ENCODE measurements around the gene RAET1G. TPM values are rescaled to one million over a fixed set of nuclear protein-coding genes. Genes with fewer than 3 reads are reported as not detected.
"Not testable (repeated sequence)": the region's sequence is repeated elsewhere in the genome, so short reads cannot be mapped to it uniquely, and the experiment has no call there.

Gene RAET1G
- total RNA-seq, 2 donors from 2014 or later, result not detected

DNA sequence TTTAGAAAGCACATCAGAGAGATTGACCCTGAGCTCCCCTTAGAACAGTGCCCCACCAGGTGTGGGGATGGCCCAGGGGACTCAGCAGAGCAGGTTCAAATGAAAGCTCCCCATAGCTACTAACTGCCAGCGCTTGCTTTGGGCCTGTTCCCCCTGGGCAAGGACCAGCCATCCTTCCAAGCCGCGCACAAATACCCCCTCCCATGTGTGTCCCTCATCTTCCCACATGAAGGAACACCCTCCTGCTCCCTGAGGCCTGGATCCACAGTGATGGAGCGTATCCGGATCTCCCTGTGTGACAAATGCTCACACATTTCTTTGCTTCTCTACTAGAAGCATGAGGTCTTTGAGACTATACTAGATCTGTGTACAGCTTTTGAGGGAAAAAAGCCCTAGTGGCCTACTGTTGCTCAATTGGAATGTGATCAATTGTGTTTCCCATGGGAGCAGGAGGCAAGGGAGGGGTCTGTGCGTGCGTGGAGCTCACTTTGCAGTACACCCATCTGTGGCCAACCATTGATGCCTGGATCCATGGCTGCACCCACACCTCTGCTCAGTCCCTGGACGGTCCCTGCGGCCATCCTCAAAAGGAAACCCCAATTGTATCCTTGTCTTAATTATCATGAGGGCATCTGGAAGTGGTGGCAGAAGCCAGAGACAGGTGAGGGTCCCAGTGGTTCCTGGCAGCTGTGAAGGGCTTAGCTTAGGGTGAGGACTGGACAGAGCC lies 1.4 kb upstream of the RAET1G start:
- Mint-ChIP-seq H3K27me3 (ENCODE audit: insufficient read depth) (peaks cover 90% of the 10 kb centered on the region), H3K4me1 (peaks cover 3% of the 10 kb centered on the region), H3K27ac (no peak overlapping the region), H3K4me3 (no peak overlapping the region), H3K9me3 (peaks cover 6% of the 10 kb centered on the region), H3K36me3 (ENCODE audit: low read depth) (no peaks in the 10 kb centered on the region)
- Histone ChIP-seq H3K27me3 (ENCODE audit: control insufficient read depth, insufficient read depth, low read length, poor library complexity, severe bottlenecking) (peaks cover 92% of the 10 kb centered on the region), H3K4me1 (ENCODE audit: control insufficient read depth, insufficient read depth, low read length) (no peaks in the 10 kb centered on the region), H3K36me3 (ENCODE audit: control insufficient read depth, insufficient read depth, low read length) (no peaks in the 10 kb centered on the region), H3K9me3 (ENCODE audit: control insufficient read depth, low read length) (no peaks in the 10 kb centered on the region), H3K9ac (ENCODE audit: extremely low read depth, low read length, poor library complexity, severe bottlenecking) (no peak overlapping the region), H3K27ac (ENCODE audit: low read depth, low read length) (no peak overlapping the region), H3K4me3 (ENCODE audit: low read length) (no peak overlapping the region)
- WGBS, 2 experiments (ENCODE audit: insufficient coverage in 1 of 2, insufficient read length in 1 of 2), result 57 to 72% methylated on average over 3 to 9 of the region's 9 CpGs
- peak; percentile 24 for DNase-seq
- TF ChIP-seq, protein P1, sequence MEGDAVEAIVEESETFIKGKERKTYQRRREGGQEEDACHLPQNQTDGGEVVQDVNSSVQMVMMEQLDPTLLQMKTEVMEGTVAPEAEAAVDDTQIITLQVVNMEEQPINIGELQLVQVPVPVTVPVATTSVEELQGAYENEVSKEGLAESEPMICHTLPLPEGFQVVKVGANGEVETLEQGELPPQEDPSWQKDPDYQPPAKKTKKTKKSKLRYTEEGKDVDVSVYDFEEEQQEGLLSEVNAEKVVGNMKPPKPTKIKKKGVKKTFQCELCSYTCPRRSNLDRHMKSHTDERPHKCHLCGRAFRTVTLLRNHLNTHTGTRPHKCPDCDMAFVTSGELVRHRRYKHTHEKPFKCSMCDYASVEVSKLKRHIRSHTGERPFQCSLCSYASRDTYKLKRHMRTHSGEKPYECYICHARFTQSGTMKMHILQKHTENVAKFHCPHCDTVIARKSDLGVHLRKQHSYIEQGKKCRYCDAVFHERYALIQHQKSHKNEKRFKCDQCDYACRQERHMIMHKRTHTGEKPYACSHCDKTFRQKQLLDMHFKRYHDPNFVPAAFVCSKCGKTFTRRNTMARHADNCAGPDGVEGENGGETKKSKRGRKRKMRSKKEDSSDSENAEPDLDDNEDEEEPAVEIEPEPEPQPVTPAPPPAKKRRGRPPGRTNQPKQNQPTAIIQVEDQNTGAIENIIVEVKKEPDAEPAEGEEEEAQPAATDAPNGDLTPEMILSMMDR (conservative IDR thresholded peaks at IDR 0.05), result no peak

DNA sequence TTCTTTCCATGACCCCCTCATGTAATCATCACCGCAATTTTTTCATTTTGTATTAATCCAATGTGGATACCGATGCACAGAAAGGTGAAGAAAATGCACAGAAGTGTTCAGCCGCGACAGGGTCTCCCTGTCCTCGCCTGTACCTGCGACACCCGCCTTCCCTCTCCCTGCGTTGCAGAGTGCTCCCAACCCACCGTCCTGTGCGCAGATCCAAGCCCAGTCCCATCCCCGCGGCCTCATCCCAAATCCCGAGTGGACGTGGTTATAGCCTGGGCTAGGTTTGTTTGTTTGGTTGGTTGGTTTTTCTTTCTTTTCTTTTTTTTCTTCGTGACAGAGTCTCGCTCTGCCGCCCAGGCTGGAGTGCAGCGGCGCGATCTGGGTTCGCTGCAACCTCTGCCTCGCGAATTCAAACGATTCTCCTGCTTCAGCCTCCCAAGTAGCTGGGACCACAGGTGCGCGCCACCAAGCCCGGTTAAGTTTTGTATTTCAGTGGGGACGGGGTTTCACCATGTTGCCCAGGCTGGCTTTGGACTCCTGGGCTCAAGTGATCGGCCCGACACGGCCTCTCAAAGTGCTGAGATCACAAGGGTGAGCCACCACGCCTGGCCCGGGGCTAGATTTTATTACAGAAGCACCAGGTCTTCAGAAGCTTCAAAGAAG lies 536 bp upstream of the RAET1G start:
- no peak for DNase-seq
- peak overlapping the region; percentile 60 for H3K4me3 Mint-ChIP-seq
- H3K27ac Mint-ChIP-seq, result no peak overlapping the region
- peaks cover 6% of the 10 kb centered on the region for H3K9me3 Mint-ChIP-seq
- TF ChIP-seq, protein P1 (conservative IDR thresholded peaks at IDR 0.05), result no peak
- peaks cover 3% of the 10 kb centered on the region for H3K4me1 Mint-ChIP-seq
- peak overlapping the region; percentile 70 for H3K4me3 ChIP-seq (ENCODE audit: low read length)
- H3K36me3 ChIP-seq (ENCODE audit: control insufficient read depth, insufficient read depth, low read length), result no peaks in the 10 kb centered on the region
- peaks cover 94% of the 10 kb centered on the region for H3K27me3 ChIP-seq (ENCODE audit: control insufficient read depth, insufficient read depth, low read length, poor library complexity, severe bottlenecking)
- no peaks in the 10 kb centered on the region for H3K4me1 ChIP-seq (ENCODE audit: control insufficient read depth, insufficient read depth, low read length)
- WGBS, 2 experiments (ENCODE audit: insufficient coverage in 1 of 2, insufficient read length in 1 of 2), result 22 to 45% methylated on average over 16 to 33 of the region's 33 CpGs
- H3K9ac ChIP-seq (ENCODE audit: extremely low read depth, low read length, poor library complexity, severe bottlenecking), result no peak overlapping the region
- no peaks in the 10 kb centered on the region for H3K9me3 ChIP-seq (ENCODE audit: control insufficient read depth, low read length)
- no peaks in the 10 kb centered on the region for H3K36me3 Mint-ChIP-seq (ENCODE audit: low read depth)
- no peak overlapping the region for H3K27ac ChIP-seq (ENCODE audit: low read depth, low read length)
- H3K27me3 Mint-ChIP-seq (ENCODE audit: insufficient read depth), result peaks cover 90% of the 10 kb centered on the region

DNA sequence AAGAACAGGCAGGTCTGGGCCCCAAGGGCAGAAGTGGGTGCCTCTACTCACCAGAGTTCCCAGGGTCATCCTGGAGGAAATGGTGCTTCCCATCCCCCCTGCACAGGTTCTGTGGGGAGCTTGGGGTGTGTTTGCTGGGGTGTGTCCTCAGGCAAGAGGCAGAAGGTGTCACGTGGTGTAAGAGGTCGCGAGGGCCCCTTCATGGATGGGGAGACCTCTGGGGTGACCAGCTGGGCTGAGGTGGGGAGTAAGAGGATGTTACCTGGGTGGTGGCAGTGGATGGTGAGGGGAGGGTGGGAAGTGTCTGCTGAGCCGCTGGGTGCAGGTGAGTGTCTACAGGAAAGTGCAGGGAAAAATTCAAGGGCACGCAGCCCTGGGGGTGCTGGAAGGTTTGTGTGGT lies 830 bp downstream of the RAET1G start:
- peaks cover 90% of the 10 kb centered on the region for H3K27me3 Mint-ChIP-seq (ENCODE audit: insufficient read depth)
- 24 to 42% methylated on average over 4 to 5 of the region's 5 CpGs for WGBS, 2 experiments (ENCODE audit: insufficient coverage in 1 of 2, insufficient read length in 1 of 2)
- not testable (repeated sequence) for H3K9me3 ChIP-seq (ENCODE audit: control insufficient read depth, low read length); H3K4me1 ChIP-seq (ENCODE audit: control insufficient read depth, insufficient read depth, low read length); H3K27ac Mint-ChIP-seq; H3K36me3 ChIP-seq (ENCODE audit: control insufficient read depth, insufficient read depth, low read length); H3K9me3 Mint-ChIP-seq; H3K4me1 Mint-ChIP-seq; H3K9ac ChIP-seq (ENCODE audit: extremely low read depth, low read length, poor library complexity, severe bottlenecking); H3K36me3 Mint-ChIP-seq (ENCODE audit: low read depth); H3K4me3 ChIP-seq (ENCODE audit: low read length); DNase-seq; H3K27ac ChIP-seq (ENCODE audit: low read depth, low read length)
- H3K4me3 Mint-ChIP-seq, result peak overlapping the region; percentile 60
- H3K27me3 ChIP-seq (ENCODE audit: control insufficient read depth, insufficient read depth, low read length, poor library complexity, severe bottlenecking), result peaks cover 95% of the 10 kb centered on the region
